GM18519 (cell line): ENCODE data around the gene NMNAT1.
"Not testable (repeated sequence)": the region's sequence is repeated elsewhere in the genome, so short reads cannot be mapped to it uniquely, and the experiment has no call there.

ENCODE experiments used
- ATAC-seq: cut with Tn5 transposase; IDR thresholded peaks from one replicate; pipeline ENCODE4 v1.9.1; 2021; ENCODE audit warnings: mild to moderate bottlenecking, moderate library complexity; ENCODE audit not compliant: unreplicated experiment, low FRiP score

Gene NMNAT1

DNA sequence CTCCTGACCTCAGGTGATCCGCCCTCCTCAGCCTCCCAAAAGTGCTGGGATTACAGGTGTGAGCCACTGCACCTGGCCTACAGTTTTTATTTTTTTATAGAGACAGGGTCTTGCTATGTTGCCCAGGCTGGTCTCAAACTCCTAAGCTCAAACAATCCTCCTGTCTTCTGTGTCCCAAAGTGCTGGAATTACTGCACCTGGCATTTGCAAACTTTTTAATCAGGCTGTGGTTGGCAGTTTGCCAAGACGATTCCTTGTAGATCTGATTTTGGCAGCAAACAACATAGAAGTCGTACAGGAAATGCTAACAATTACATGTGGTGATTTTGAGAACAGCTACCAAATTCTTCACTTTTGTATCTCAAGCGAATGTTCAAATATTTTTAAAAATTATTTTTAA lies 63.9 kb downstream of the NMNAT1 start:
- no peak for ATAC-seq

DNA sequence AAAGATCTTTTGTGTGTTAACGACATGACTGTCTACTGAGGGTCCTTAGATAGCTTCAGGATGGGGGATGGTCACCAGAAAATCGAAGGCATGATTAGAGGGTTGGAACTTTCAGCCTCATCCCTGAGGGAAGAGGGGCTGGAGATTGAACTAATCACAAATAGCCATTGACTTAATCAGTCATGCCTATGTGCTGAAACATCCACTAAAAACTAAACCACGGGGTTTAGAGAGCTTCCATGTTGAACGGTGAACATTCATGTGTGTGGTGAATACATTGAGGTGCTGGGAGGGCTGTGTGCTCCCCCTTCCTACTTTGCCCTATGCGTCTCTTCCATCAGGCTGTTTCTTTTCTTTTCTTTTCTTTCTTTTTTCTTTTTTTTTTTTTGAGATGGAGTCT lies 70.7 kb downstream of the NMNAT1 start:
- ATAC-seq = no peak

- no peak for ATAC-seq
Observed at GRCh38 chr1:10019561-10019960, 76.3 kb downstream of the NMNAT1 start.

GRCh38 chr1:10020086-10020485 lies 76.8 kb downstream of the NMNAT1 start:
- no peak for ATAC-seq

- ATAC-seq = not testable (repeated sequence)
Observed at GRCh38 chr1:10020678-10021077, 77.4 kb downstream of the NMNAT1 start.

DNA sequence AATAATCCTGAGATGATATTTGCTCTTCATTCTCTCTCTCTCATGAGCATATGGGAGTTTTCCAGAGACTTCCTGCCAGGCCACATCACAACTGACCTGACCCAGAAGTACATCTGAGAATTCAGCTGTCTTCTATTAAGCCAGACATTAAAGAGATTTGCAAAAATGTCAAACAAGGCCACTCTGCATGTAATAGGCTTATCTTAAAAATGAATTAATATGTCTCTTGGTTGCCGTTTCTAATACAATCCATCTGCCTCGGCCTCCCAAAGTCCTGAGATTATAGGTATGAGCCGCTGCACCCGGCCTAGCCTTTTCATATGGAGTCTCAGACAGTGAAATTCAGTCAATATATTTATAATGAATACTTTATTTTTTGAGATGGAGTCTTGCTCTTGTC lies 78.7 kb downstream of the NMNAT1 start:
- not testable (repeated sequence) for ATAC-seq

GRCh38 chr1:10022656-10023055 lies 79.4 kb downstream of the NMNAT1 start:
- no peak for ATAC-seq

GRCh38 chr1:10025354-10025753 lies 82.1 kb downstream of the NMNAT1 start:
- ATAC-seq = no peak

DNA sequence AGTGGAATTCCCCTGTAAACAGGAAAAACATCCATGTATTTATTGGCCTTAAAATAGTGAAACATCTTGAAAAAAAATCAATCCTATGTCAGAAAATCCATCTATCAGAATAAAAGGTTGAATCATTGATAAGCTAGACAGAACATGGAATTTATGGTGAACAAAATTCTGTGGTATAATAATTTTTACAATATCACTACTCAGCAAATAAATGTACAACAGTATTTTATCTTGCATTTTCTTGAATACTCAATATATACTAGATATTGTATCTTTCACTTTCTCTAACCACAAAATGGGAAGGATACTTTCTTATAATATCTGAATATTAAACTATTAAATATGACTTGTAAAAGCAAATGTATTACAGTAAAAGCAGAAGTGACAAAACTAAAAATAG lies 83.8 kb downstream of the NMNAT1 start:
- no peak for ATAC-seq

- ATAC-seq = not testable (repeated sequence)
Observed at GRCh38 chr1:10028956-10029500, 85.8 kb downstream of the NMNAT1 start.

DNA sequence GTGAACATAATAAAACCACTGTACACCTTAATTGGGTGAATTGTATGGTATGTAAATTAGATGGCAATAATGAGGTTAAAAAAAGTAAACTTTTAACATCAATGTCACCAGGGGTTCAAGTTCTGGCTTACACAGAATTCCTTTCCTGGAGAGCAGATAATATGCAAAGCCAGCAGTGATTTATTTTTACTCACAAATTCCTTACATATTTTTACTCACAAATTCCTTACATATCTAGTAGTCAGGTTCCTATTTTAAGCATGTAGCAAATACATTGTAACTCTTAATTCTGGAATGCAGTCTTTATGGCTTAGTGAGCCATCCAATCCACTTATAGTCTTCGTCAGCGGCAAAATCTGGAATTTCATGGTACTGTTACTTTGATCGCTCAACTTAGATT lies 88.2 kb downstream of the NMNAT1 start:
- no peak for ATAC-seq

GRCh38 chr1:10032590-10033358 lies 89.5 kb downstream of the NMNAT1 start, which contains the start of gene UBE4B:
Gene UBE4B (plus strand): TSS chr1:10032958. CDS start chr1:10033671, 713 bp downstream.
- peak; percentile 94 for ATAC-seq

GRCh38 chr1:10033359-10033845 lies 90.1 kb downstream of the NMNAT1 start:
- no peak for ATAC-seq
